ENCODE measurements around the gene BEAN1. TPM values are rescaled to one million over a fixed set of nuclear protein-coding genes. Genes with fewer than 3 reads are reported as not detected.

Gene BEAN1
- total RNA-seq, 6 donors from 2014 or later: 0.22 to 1.0 (median 0.35) TPM; not detected in 2

GRCh38 chr16:66467611-66468010 lies 40.5 kb downstream of the BEAN1 start:
- Histone ChIP-seq H3K27ac (no peak overlapping the region), H3K27me3 (no peaks in the 10 kb centered on the region), H3K4me1 (no peaks in the 10 kb centered on the region), H3K36me3 (no peaks in the 10 kb centered on the region), H3K9me3 (no peaks in the 10 kb centered on the region), H3K4me3 (no peak overlapping the region)
- TF ChIP-seq POLR2A (IDR thresholded peaks at IDR 0.05): no peak
- TF ChIP-seq EP300 (IDR thresholded peaks at IDR 0.05): no peak
- no peak for TF ChIP-seq CTCF (IDR thresholded peaks at IDR 0.05)
- no peak for TF ChIP-seq POLR2AphosphoS5 (IDR thresholded peaks at IDR 0.05)
- DNase-seq: no peak
- 95 to 97% methylated on average over 4 to 5 of the region's 5 CpGs for WGBS, 2 donors
- peak in 1 of 2 donors; percentile 12 for ATAC-seq (ENCODE audit: low FRiP score in 2 of 2)

GRCh38 chr16:66468321-66468965 lies 41.3 kb downstream of the BEAN1 start:
- DNase-seq (no peak), ATAC-seq (ENCODE audit: low FRiP score in 2 of 2) (no peak)
- TF ChIP-seq CTCF (IDR thresholded peaks at IDR 0.05) (no peak), POLR2A (IDR thresholded peaks at IDR 0.05) (no peak), POLR2AphosphoS5 (IDR thresholded peaks at IDR 0.05) (no peak), EP300 (IDR thresholded peaks at IDR 0.05) (no peak)
- Histone ChIP-seq H3K27ac (no peak overlapping the region), H3K4me1 (no peaks in the 10 kb centered on the region), H3K9me3 (no peaks in the 10 kb centered on the region), H3K36me3 (no peaks in the 10 kb centered on the region), H3K4me3 (no peak overlapping the region), H3K27me3 (no peaks in the 10 kb centered on the region)
- WGBS, 2 donors: 88 to 89% methylated on average over 8 to 11 of the region's 11 CpGs

- Histone ChIP-seq H3K9me3 (no peaks in the 10 kb centered on the region), H3K4me3 (no peak overlapping the region), H3K27ac (no peak overlapping the region), H3K27me3 (no peaks in the 10 kb centered on the region), H3K36me3 (no peaks in the 10 kb centered on the region), H3K4me1 (no peaks in the 10 kb centered on the region)
- peak in 1 of 2 donors; percentile 75 for DNase-seq
- WGBS, 2 donors: 96% methylated on average over 21 to 25 of the region's 26 CpGs
- TF ChIP-seq POLR2A (IDR thresholded peaks at IDR 0.05) (no peak), EP300 (IDR thresholded peaks at IDR 0.05) (no peak)
- no peak for ATAC-seq (ENCODE audit: low FRiP score in 2 of 2)
These were observed 42.3 kb downstream of the BEAN1 start for GRCh38 chr16:66469291-66469946.

DNA sequence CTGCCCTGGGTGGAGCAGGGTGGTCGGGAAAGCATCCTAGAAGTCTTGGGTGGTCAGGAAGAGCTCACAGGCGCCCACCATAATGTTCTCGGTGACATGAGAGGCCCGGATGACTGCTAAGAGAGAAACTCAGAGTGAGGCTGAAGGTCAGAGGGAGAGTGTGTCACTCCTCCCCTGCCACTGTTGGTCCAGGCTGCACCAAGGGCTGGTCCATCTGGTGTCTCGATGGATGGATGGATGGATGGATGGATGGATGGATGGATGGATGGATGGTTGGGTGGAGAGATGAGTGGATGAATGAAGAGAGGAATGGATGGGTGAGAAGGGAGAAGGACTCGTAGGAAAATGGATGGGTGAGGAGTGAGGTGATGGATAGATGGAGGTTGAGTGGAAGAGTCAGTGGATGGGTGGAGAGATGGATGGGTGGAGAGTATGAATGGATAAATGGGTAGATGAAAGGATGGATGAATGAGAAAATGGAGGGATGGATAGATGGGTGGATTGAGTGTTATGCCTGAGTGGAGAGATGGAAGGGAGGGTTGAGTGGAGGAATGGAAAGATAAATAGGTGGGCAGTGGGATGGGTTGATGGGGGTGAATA lies 43.0 kb downstream of the BEAN1 start:
- TF ChIP-seq CTCF (IDR thresholded peaks at IDR 0.05) (no peak), POLR2A (IDR thresholded peaks at IDR 0.05) (no peak), POLR2AphosphoS5 (IDR thresholded peaks at IDR 0.05) (no peak), EP300 (IDR thresholded peaks at IDR 0.05) (no peak)
- H3K4me1 ChIP-seq: peaks cover 0 to 5% (median 5%) of the 10 kb centered on the region in 4 donors
- H3K36me3 ChIP-seq: no peaks in the 10 kb centered on the region
- H3K4me3 ChIP-seq: no peak overlapping the region
- H3K27ac ChIP-seq: no peak overlapping the region
- H3K27me3 ChIP-seq: no peaks in the 10 kb centered on the region
- ATAC-seq (ENCODE audit: low FRiP score in 2 of 2) (no peak), DNase-seq (no peak)
- H3K9me3 ChIP-seq: no peaks in the 10 kb centered on the region
- WGBS, 2 donors: 74 to 94% methylated on average over 6 of the region's 6 CpGs

GRCh38 chr16:66470556-66470955 lies 43.5 kb downstream of the BEAN1 start:
- ATAC-seq (ENCODE audit: low FRiP score in 2 of 2): no peak
- no peak overlapping the region for H3K27ac ChIP-seq
- no peaks in the 10 kb centered on the region for H3K9me3 ChIP-seq
- TF ChIP-seq POLR2AphosphoS5 (IDR thresholded peaks at IDR 0.05): no peak
- TF ChIP-seq CTCF (IDR thresholded peaks at IDR 0.05): no peak
- TF ChIP-seq EP300 (IDR thresholded peaks at IDR 0.05): no peak
- TF ChIP-seq POLR2A (IDR thresholded peaks at IDR 0.05): no peak
- H3K4me3 ChIP-seq: no peak overlapping the region
- H3K36me3 ChIP-seq: no peaks in the 10 kb centered on the region
- peaks cover 0 to 8% (median 6%) of the 10 kb centered on the region in 4 donors for H3K4me1 ChIP-seq
- WGBS, 2 donors: 54 to 57% methylated on average over 2 of the region's 2 CpGs
- DNase-seq: no peak
- no peaks in the 10 kb centered on the region for H3K27me3 ChIP-seq
